Measurements from ENCODE around the gene BBS12. TPM values are rescaled to one million over a fixed set of nuclear protein-coding genes. Genes with fewer than 3 reads are reported as not detected.
A peak's percentile ranks its signal among the peaks of the same experiment; 100 is the strongest.

The BBS12 gene
- total and polyA plus RNA-seq, 9 of the 15 experiments (the other 6 are each of a cell fraction or from before 2014, with no cell fraction given), result 2.7 to 6.5 (median 3.3) TPM

GRCh38 chr4:122710434-122711308, 21.8 kb upstream of the BBS12 start:
- in situ Hi-C loops (cut with MboI) (loop anchor here (5.0 kb wide), 1 partner anchor 108 kb away; no protein-coding TSS in a partner anchor), intact Hi-C loops (cut with micrococcal nuclease) (loop anchor here (10.0 kb wide), 1 partner anchor 46 kb away; no protein-coding TSS in a partner anchor)
- ChIA-PET CTCF (ENCODE audit: low intra/inter-chr PET ratio) (interaction anchor here (0.7 kb wide), 1 partner anchor 13 kb away, joined by 3 read pairs; no protein-coding TSS in a partner anchor), POLR2A (interaction anchor here (1.5 kb wide), 1 partner anchor 18 kb away, joined by 4 read pairs; no protein-coding TSS in a partner anchor)
- Histone ChIP-seq H3K79me2 (ENCODE audit: control insufficient read depth, insufficient read depth, low read length) (no peaks in the 10 kb centered on the region), H4K20me1 (replicated peaks; ENCODE audit: control insufficient read depth, insufficient read depth, low read length) (no peaks in the 10 kb centered on the region), H2AFZ (ENCODE audit: low read depth, low read length) (peak overlapping the region; percentile 35; the same call in 1 of the 2 replicates), H3K27me3 (ENCODE audit: control insufficient read depth in 2 of 2, insufficient read depth in 2 of 2, low read length in 2 of 2) (no peaks in the 10 kb centered on the region; a peak in 1 of 5 replicates), H3K9ac (ENCODE audit: insufficient read depth in 1 of 2, low read depth in 2 of 2, low read length in 2 of 2) (no peak overlapping the region), H3K9me3 (replicated peaks; ENCODE audit: control insufficient read depth, insufficient read depth, low read depth, low read length) (no peaks in the 10 kb centered on the region), H3K4me1 (replicated peaks in 1 of 2; ENCODE audit: control insufficient read depth in 2 of 2, insufficient read depth in 2 of 2, low read length in 2 of 2) (peaks cover 4 to 29% of the 10 kb centered on the region in 2 experiments), H3K9me1 (ENCODE audit: control insufficient read depth, insufficient read depth, low read length) (no peaks in the 10 kb centered on the region), H3K4me2 (ENCODE audit: insufficient read depth, low read length) (no peak overlapping the region), H3K4me3 (no peak overlapping the region), H3K36me3 (ENCODE audit: control insufficient read depth, insufficient read depth, low read length) (0 out of 3 replicates have a peak, but pooled peaks cover 3% of the 10 kb centered on the region), H3K27ac (ENCODE audit: extremely low read depth, low read depth, low read length) (no peak overlapping the region)
- BruUV-seq (replicated peaks), result no TSS peak
- DNase-seq (ENCODE audit: extremely low read depth in 1 of 4, low spot score in 3 of 4), result no peak
- peak; percentile 34 for ATAC-seq
- no peak for TF ChIP-seq USF2 (CRISPR knock-in tag; IDR thresholded peaks at IDR 0.05)
- no peak for TF ChIP-seq ZNF717 (CRISPR knock-in tag; IDR thresholded peaks at IDR 0.05)
- TF ChIP-seq ZBTB12 (CRISPR knock-in tag; IDR thresholded peaks at IDR 0.05), result no peak
- TF ChIP-seq FOXP1 (CRISPR knock-in tag; IDR thresholded peaks at IDR 0.05), result no peak
- no peak for TF ChIP-seq FIP1L1 (IDR thresholded peaks at IDR 0.05; ENCODE audit: low read depth, low read length, poor library complexity, severe bottlenecking)
- WGBS (ENCODE audit: insufficient coverage, low coverage, missing lambda C conversion rate), result 51% methylated on average over 9 of the region's 9 CpGs
- FAIRE-seq, result no peak

All from K562 (cell line).